Embryonic facial prominence (tissue), 1 donor: ENCODE results near the gene FHIT.
"Not testable (repeated sequence)": the region's sequence is repeated elsewhere in the genome, so short reads cannot be mapped to it uniquely, and the experiment has no call there.

ENCODE experiments used
- DNase-seq: peaks from one replicate; pipeline ENCODE4 v3.0.0-alpha.2; 2016; ENCODE audit errors: extremely low spot score

FHIT gene

GRCh38 chr3:60573494-60573893 lies 677.8 kb downstream of the FHIT start:
- DNase-seq = no peak

- no peak for DNase-seq
These were observed 679.7 kb downstream of the FHIT start for GRCh38 chr3:60571511-60571910.

- DNase-seq = no peak
These were observed 694.1 kb downstream of the FHIT start for GRCh38 chr3:60557122-60557521.

- DNase-seq = no peak
These were observed 695.4 kb downstream of the FHIT start for GRCh38 chr3:60555686-60556354.

GRCh38 chr3:60553144-60553543 lies 698.1 kb downstream of the FHIT start:
- DNase-seq = no peak

GRCh38 chr3:60552581-60552980 lies 698.7 kb downstream of the FHIT start:
- no peak for DNase-seq

- DNase-seq = no peak
These were observed 699.6 kb downstream of the FHIT start for GRCh38 chr3:60551455-60552209.

GRCh38 chr3:60549863-60550262 lies 701.4 kb downstream of the FHIT start:
- no peak for DNase-seq

- no peak for DNase-seq
These were observed 708.3 kb downstream of the FHIT start for GRCh38 chr3:60542995-60543394.

- DNase-seq = not testable (repeated sequence)
These were observed 711.9 kb downstream of the FHIT start for GRCh38 chr3:60539394-60539793.

- DNase-seq = no peak
These were observed 714.8 kb downstream of the FHIT start for GRCh38 chr3:60536420-60536819.

GRCh38 chr3:60531759-60532158 lies 719.5 kb downstream of the FHIT start:
- DNase-seq = no peak

GRCh38 chr3:60528651-60529050 lies 722.6 kb downstream of the FHIT start:
- DNase-seq = no peak

- DNase-seq = no peak
These were observed 727.7 kb downstream of the FHIT start for GRCh38 chr3:60523536-60523935.

- DNase-seq = no peak
These were observed 734.1 kb downstream of the FHIT start for GRCh38 chr3:60517134-60517533.

- DNase-seq = no peak
These were observed 736.4 kb downstream of the FHIT start for GRCh38 chr3:60514866-60515265.

GRCh38 chr3:60514085-60514649 lies 737.1 kb downstream of the FHIT start:
- DNase-seq = no peak

GRCh38 chr3:60513241-60513640 lies 738.0 kb downstream of the FHIT start:
- no peak for DNase-seq

- no peak for DNase-seq
These were observed 738.7 kb downstream of the FHIT start for GRCh38 chr3:60512506-60512905.

- DNase-seq = no peak
These were observed 741.8 kb downstream of the FHIT start for GRCh38 chr3:60509471-60509870.

GRCh38 chr3:60504827-60505457 lies 746.3 kb downstream of the FHIT start:
- no peak for DNase-seq

- DNase-seq = no peak
These were observed 749.9 kb downstream of the FHIT start for GRCh38 chr3:60501314-60501713.

GRCh38 chr3:60497902-60498301 lies 753.4 kb downstream of the FHIT start:
- DNase-seq = no peak
